RWPE2 (cell line): ENCODE results near the gene CNKSR1.

ENCODE experiments used
- ATAC-seq: fragments of 200-7000 bp; cut with Tn5 transposase; 3 replicates; pipeline ENCODE4 v1.9.1; 2021; ENCODE audit warnings: low read depth
- DNase-seq: peaks from one replicate; pipeline ENCODE4 v3.0.0-alpha.2; 2020; ENCODE audit warnings: low spot score
- H3K27ac ChIP-seq: fragments of 450-650 bp; 2 replicates; pipeline ENCODE4 v1.5.1; 2017; ENCODE audit warnings: mild to moderate bottlenecking; ENCODE audit not compliant: poor library complexity, severe bottlenecking
- H3K27me3 ChIP-seq: fragments of 250-450 bp; sonication (Bioruptor Pico); 2 replicates; pipeline ENCODE4 v1.5.1; 2021; ENCODE audit warnings: mild to moderate bottlenecking, moderate library complexity; ENCODE audit not compliant: insufficient read depth, poor library complexity, severe bottlenecking
- H3K36me3 ChIP-seq: fragments of 250-450 bp; sonication (Bioruptor Pico); 2 replicates; pipeline ENCODE4 v1.5.1; 2020; ENCODE audit warnings: low read depth, mild to moderate bottlenecking, moderate library complexity
- H3K4me1 ChIP-seq: fragments of 250-450 bp; sonication (Bioruptor Pico); 2 replicates; pipeline ENCODE4 v1.5.1; 2021; ENCODE audit warnings: mild to moderate bottlenecking, moderate library complexity; ENCODE audit not compliant: insufficient read depth, poor library complexity, severe bottlenecking
- H3K4me3 ChIP-seq: fragments of 250-450 bp; sonication (Bioruptor Pico); 2 replicates; pipeline ENCODE4 v1.5.1; 2021; ENCODE audit warnings: mild to moderate bottlenecking, moderate library complexity; ENCODE audit not compliant: severe bottlenecking
- H3K9me3 ChIP-seq: fragments of 250-450 bp; sonication (Bioruptor Pico); 2 replicates; pipeline ENCODE4 v1.5.1; 2021; ENCODE audit warnings: mild to moderate bottlenecking, moderate library complexity; ENCODE audit not compliant: severe bottlenecking
- CTCF ChIP-seq: fragments of 450-650 bp; IDR thresholded peaks from one replicate; pipeline ENCODE4 v1.5.1; 2017; ENCODE audit warnings: mild to moderate bottlenecking, moderate library complexity; ENCODE audit not compliant: poor library complexity, severe bottlenecking

Gene CNKSR1

GRCh38 chr1:26237230-26237966 lies 60.1 kb downstream of the CNKSR1 start:
- H3K4me1 ChIP-seq: peaks cover 8% of the 10 kb centered on the region
- H3K27me3 ChIP-seq: no peaks in the 10 kb centered on the region
- no peak for TF ChIP-seq CTCF
- no peak for ATAC-seq
- no peak overlapping the region for H3K4me3 ChIP-seq
- H3K36me3 ChIP-seq: peaks cover 33% of the 10 kb centered on the region
- peak overlapping the region; percentile 10 for H3K27ac ChIP-seq
- H3K9me3 ChIP-seq: no peaks in the 10 kb centered on the region
- DNase-seq: no peak
